Fibroblast of pulmonary artery (primary cell): ENCODE data around the gene SYDE1.
A peak's percentile ranks its signal among the peaks of the same experiment; 100 is the strongest.

ENCODE experiments used
- DNase-seq: peaks from one replicate; pipeline ENCODE4 v3.0.0-alpha.2; 2010; ENCODE audit warnings: low read depth
- H3K4me3 ChIP-seq: replicated peaks from 2 replicates; pipeline ENCODE4 v1.5.1; 2011; ENCODE audit warnings: low read depth, mild to moderate bottlenecking, control low read depth, low read length, moderate library complexity
- CTCF ChIP-seq: IDR thresholded peaks from 2 replicates; pipeline ENCODE4 v1.5.1; 2011; ENCODE audit warnings: mild to moderate bottlenecking, control low read depth, low read length, inconsistent platforms; ENCODE audit errors: missing control alignments

SYDE1 gene

GRCh38 chr19:15155296-15155695, 48.1 kb downstream of the SYDE1 start:
- no peak for TF ChIP-seq CTCF
- DNase-seq = no peak
- no peak overlapping the region for H3K4me3 ChIP-seq

GRCh38 chr19:15156391-15156790, 49.2 kb downstream of the SYDE1 start:
- H3K4me3 ChIP-seq = no peak overlapping the region
- no peak for TF ChIP-seq CTCF
- DNase-seq = no peak

- DNase-seq = peak; percentile 39
- H3K4me3 ChIP-seq = no peak overlapping the region
- TF ChIP-seq CTCF = no peak
Observed at GRCh38 chr19:15159251-15159650, 52.0 kb downstream of the SYDE1 start.

- peak; percentile 36 for DNase-seq
- peak; percentile 43 for TF ChIP-seq CTCF
- no peak overlapping the region for H3K4me3 ChIP-seq
Observed at GRCh38 chr19:15161028-15161984, 54.1 kb downstream of the SYDE1 start.
